ENCODE data around the gene SPIB.

DNA sequence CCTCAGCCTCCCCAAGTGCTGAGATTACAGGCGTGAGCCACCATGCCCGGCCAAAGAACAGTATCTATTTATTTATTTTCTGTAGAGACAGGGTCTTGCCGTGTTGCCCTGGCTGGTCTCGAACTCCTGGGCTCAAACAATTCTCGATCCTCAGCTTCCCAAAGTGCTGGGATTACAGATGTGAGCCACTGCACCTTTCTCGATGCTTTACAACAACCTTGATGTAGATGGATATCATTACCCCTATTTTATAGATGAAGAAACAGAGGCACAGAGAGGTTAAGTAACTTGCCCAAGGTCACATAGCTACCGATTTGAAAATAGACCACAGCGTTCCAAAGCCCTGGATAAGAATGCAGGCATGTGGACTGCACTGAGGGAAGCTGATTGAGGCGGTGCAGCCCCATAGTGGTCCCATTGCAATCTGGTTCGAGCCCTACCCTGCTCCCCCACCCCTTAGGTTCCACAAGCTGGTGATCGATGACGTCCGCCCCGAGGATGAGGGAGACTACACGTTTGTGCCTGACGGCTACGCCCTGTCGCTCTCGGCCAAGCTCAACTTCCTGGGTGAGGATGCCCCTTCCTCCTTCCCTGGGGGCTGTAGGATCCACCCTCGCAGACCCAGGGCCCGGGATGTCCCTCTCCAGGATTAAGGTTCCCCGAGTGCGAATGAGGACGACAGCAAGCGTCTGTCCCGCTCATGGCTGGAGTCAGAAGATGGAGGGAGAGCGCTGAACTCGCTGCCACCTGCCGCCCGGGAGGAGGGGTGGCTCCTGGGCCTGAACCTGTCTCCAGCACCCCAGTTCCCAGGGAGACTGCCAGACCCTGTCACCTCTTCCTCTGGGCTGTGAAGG, 31.9 kb downstream of the SPIB start:
- TF ChIP-seq, protein P1, sequence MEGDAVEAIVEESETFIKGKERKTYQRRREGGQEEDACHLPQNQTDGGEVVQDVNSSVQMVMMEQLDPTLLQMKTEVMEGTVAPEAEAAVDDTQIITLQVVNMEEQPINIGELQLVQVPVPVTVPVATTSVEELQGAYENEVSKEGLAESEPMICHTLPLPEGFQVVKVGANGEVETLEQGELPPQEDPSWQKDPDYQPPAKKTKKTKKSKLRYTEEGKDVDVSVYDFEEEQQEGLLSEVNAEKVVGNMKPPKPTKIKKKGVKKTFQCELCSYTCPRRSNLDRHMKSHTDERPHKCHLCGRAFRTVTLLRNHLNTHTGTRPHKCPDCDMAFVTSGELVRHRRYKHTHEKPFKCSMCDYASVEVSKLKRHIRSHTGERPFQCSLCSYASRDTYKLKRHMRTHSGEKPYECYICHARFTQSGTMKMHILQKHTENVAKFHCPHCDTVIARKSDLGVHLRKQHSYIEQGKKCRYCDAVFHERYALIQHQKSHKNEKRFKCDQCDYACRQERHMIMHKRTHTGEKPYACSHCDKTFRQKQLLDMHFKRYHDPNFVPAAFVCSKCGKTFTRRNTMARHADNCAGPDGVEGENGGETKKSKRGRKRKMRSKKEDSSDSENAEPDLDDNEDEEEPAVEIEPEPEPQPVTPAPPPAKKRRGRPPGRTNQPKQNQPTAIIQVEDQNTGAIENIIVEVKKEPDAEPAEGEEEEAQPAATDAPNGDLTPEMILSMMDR (IDR thresholded peaks at IDR 0.05), result no peak
- TF ChIP-seq POLR2A (IDR thresholded peaks at IDR 0.05) (no peak), EP300 (IDR thresholded peaks at IDR 0.05) (no peak), POLR2AphosphoS5 (IDR thresholded peaks at IDR 0.05) (no peak)
